ENCODE data around the gene WDFY2.
"Not testable (repeated sequence)": the region's sequence is repeated elsewhere in the genome, so short reads cannot be mapped to it uniquely, and the experiment has no call there.

The WDFY2 gene

DNA sequence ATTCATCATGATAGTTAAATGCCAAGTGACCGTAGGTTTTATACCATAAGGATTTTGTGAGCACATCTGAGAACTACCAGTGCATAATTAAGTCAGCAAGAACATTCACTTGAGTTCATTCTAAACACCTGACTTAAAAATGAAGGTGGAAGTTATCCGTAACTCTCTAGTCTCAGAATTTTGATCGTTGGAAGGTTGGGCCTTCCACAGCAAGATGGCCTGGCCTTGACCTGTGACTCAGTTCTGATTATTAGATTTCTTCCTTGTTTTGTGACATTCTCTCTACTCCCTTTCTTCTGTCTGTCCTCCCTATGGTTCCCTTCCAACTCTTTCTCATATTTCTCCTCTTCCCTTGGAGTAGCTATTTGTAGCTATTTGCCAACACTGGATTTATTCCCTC lies 20.0 kb upstream of the WDFY2 start:
- DNase-seq (ENCODE audit: low spot score) = no peak
- no peak for FAIRE-seq

DNA sequence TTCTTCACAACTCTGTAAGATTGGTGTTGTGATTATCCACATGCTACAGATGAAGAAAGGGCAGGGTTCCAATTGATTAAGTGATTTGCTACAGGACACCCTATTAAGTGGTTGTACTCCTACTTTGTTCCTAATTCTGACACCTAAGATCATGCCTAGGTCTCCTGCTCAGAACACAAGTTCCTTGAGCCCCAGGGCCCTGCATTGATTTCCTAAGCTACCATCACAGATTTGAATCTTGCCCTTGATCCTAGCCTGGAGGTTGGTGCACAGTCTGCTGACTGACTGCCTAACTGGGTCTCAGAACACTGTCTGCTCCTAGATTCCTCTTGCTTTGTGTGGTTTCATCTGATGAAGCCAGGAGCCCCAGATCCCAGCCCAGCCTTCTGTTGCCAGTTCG lies 19.6 kb upstream of the WDFY2 start:
- DNase-seq (ENCODE audit: low spot score) (no peak), FAIRE-seq (no peak)

DNA sequence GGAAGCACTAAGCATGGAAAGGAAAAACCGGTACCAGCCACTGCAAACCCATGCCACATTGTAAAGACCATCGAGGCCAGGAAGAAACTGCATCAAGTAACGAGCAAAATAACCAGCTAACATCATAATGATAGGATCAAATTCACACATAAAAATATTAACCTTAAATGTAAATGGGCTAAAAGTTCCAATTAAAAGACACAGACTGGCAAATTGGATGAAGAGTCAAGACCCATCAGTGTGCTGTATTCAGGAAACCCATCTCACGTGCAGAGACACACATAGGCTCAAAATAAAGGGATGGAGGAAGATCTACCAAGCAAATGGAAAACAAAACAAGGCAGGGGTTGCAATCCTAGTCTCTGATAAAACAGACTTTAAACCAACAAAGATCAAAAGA lies 15.3 kb upstream of the WDFY2 start:
- not testable (repeated sequence) for FAIRE-seq; DNase-seq (ENCODE audit: low spot score)

DNA sequence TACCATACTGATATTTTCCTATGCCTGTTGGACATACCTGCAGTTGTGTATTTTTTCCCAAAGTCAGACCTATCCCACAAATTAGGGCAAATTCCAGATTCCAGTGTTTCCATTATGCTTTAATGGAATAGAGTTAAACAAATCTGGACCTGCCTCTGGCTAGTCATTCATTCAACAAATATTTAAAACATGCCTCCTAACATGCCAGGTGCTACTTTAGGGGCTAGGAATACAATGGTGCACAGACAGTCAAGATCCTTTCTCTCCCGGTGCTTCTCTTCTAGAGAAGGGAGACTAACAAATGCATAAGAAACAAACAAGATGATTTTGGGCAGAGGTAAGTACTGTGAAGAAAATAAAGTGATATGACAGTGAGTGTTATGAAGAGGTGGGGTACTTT lies 7.5 kb upstream of the WDFY2 start:
- no peak for DNase-seq (ENCODE audit: low spot score)
- no peak for FAIRE-seq

DNA sequence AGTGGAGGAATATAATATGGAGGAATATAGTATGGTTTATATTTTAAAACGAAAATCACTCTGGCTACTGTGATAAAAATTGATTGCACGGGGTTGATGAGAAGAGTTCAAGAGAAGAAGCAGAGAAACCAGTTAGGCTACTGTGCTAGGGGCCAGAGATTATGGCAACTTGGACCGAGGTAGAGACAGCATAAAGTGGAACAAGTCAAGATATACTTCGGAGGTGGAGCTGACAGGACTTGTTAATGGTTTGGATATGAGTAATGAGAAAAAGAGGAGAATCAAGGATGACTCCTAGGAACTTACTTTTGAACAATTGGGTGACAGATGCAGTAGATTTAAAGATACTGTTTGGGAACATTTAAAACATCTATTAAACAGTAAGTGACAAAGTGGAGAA lies 6.6 kb upstream of the WDFY2 start:
- DNase-seq (ENCODE audit: low spot score) (no peak), FAIRE-seq (no peak)

DNA sequence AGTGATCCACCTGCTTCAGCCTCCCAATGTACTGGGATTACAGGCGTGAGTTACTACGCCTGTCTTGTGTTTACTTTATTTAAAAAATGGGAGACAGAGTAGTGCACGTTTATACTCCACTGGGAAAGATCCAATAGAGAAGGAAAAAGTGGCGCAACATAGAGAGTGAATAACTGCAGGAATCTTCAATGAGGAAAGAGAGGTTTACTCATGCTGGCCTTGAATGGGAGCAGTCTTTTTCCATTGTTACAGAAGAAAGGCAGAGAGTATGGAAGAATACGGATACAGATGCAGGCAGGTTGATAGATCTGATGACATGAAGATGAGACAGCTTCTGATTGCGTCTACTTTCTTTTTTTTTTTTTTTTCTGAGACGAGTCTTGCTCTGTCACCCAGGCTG lies 4.6 kb upstream of the WDFY2 start:
- FAIRE-seq (no peak), DNase-seq (ENCODE audit: low spot score) (no peak)

DNA sequence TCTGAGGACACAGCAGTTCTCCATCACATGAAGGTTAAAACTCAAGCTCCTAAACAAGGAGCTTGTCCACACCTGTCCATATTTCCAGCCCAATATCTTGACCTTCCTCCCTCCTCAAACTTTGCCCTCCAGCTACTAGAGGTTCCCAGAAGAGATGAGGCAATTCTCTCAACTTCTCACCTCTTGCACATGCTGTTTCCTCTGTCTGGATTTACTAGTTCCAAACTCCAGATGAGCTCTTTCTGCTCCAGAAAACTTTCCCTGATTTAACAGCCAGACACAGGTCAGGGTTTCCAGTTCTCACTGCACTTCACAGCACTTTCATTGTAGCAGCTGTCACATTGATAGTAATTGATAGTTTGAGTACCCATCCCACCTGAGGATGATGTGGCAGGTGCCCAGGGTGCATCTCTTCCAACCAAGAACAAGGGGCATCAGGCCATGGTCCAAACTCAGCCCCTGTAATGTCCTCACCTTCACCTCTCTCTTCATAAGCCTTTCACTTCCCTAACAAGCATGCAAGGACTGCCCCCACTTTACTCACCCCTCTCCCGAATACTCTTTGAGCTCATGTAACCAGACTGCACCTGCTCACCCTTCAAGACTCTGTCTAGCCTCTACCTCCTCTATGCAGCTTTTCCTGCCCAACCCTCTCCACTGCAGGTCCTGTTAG lies 3.0 kb upstream of the WDFY2 start:
- DNase-seq (ENCODE audit: low spot score) (no peak), FAIRE-seq (no peak)

DNA sequence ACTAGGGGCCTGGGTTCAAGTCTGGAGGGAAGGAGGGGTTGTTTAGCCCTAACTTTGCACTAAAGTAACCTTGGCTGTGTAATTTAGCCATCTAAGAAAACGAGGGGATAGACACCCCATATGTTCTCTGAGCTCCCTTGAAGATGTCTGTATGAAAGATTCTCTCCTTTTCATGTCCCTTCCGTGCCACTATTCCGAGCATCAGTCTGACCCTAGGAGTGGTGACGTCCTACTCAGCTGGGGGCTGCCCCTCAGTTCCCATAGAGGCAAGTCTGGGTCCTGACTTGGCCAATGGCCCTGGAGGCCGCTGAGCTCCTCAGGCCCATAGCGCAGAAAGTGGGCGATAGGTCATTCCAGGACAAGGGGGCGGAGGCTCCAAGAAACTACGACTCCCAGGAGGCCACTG lies 790 bp upstream of the WDFY2 start:
- FAIRE-seq (no peak), DNase-seq (ENCODE audit: low spot score) (no peak)

DNA sequence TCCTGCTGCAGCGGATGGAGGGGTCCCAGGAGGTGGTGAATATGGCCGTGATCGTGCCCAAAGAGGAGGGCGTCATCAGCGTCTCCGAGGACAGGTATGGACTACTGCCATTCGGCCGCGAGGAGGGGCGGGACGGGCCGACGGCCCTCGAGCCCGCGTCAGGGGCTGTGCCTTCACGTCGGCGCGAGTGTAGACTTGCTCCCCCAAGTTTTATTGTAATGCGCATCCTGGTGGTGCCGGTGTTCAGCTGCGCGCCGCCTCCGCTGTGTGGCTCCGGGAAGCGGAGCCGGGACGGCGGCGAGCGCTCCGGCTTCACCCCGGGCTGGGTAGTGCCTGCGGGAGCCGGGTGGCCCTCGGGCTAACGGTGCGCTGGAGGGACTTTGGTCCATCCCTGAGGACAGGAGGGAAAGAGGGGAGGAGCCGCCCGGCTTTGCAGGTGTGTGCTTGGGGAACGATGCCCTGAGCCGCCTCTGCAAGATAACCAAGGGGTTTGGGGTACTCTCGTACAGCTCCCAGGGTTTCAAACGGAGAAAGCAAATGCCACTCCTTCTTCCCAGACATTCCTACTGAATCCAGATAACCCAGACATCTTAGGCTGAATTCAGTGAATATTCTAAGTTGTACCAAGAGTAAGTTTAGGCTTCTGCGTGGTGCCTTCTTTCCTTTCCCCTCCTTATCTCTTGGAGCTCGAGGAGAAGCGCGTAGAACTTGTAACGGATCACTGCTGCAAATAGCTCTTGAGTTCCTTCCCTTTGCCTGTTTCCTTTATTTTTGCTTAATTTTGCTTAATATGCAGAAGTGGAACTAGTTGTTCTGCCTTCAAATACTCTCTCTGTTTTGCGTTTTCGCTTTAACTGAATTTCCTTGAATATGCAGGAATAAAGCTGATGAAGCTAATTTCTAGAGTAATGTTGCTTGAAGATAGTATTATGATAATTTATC lies 740 bp downstream of the WDFY2 start:
- DNase-seq (ENCODE audit: low spot score) (peak; percentile 23), FAIRE-seq (no peak)

DNA sequence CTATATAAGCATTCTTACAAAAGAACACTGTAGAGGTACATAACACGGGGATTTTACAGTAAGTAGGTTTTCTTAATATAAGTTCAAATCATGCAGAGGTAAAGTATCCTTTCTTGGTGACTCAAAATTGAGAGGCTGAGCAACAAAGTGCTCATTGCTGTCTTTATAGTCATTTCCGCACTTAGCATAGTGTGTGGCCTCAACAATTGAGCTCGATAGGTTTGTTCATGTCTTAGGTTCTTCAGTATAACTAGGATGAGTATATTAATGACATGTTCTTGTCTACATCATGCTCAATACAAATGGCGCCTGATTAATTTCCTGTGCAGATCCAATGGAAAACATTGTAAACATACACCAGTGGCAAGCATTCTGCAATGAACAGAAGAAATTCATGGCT lies 1.4 kb downstream of the WDFY2 start:
- DNase-seq (ENCODE audit: low spot score) (peak; percentile 22), FAIRE-seq (peak; percentile 55)

DNA sequence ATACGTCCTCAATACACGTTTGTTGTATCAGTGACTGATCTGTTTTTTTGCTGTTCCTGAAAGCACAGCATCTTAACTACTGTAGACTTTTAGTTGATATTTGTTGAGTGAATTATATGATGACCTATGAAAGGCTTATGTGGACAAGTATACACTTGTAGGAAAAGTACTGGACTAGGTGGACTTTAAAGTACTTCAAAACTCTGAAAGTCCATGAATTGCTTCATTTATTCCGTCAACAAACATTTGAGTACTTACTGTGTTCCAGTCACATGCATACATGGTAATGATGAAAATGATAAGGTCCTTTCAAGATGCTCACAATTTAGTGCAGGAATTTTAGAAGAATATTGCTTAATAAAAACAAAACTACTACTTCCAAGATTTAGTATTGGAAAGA lies 3.1 kb downstream of the WDFY2 start:
- FAIRE-seq (no peak), DNase-seq (ENCODE audit: low spot score) (no peak)

DNA sequence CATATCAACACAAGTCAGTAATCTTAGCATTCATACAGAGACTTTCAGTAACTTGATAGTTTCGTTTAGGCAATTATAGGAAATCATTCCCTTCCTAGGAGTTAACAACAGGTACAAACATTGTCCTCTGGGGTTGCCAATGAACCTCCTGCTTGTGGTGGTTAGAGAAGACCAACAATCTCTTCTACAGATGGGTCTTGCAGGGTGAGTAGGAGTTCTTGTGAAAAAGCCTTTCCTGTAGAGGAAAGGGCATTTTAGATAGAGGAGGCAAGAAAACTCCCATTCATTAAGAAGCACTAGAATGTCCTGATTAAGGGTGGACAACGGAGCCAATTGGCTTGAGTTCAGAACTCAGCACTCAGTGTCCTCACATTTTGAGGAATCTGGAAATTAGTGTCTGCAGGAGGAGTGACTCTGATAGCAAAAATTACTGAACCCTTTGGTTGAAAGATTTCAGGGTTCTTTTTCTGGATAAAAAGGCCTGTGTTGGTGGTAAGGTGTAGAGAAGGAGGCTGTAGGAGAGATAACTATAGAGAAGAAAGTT lies 4.2 kb downstream of the WDFY2 start:
- DNase-seq (ENCODE audit: low spot score) = no peak
- no peak for FAIRE-seq

DNA sequence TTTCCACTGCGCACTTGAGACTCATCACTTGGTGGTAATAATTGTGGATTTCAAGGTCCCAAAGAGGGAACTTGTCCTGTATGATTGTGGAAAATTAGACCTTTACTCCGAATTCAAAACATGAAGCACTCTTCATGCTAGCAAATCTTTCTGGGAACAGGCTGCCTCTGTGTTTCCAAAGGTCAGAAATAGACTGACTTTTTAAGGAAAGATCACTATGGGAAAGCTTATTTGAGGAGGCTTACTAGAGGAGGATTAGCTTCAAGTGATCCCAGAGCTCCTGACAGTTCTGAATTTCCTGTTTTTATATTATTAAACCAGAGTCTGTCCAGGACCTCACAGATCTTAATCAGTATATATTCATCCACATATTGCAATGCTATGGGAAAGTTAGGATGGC lies 5.5 kb downstream of the WDFY2 start:
- FAIRE-seq (no peak), DNase-seq (ENCODE audit: low spot score) (no peak)

DNA sequence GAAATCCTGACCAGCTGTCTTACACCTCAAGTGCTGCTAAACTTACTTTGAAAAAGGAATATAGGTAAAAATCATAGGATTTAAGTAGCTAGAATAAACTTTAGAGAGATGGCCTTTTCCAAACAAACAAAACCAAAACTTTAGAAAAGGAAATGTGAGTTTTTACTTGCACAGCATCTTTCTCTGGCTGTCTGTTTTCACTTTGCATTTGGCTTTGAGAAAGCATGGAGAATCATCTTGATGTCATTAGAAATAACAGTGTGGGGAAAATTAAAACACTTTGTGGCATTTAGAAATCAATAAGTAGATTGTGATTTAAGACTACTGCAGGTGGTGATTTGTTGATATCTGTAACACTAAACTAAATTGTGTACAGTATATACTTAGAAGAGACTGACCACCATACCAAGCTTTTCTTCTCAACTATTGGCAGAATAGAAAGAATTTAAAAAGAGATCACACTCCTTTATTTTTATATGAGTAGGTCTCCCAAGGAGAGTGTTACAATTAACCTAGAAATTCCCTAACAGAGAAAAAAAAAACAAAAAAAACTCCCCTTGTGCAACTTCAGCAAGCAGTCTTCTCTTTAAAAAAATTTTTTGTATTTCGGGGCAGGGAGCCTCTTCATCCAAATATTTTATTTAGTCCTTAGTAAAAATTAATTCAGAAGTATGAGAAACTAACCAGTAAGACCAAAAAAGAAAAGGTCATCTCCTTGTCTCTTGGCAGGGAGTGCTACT lies 6.1 kb downstream of the WDFY2 start:
- FAIRE-seq = no peak

DNA sequence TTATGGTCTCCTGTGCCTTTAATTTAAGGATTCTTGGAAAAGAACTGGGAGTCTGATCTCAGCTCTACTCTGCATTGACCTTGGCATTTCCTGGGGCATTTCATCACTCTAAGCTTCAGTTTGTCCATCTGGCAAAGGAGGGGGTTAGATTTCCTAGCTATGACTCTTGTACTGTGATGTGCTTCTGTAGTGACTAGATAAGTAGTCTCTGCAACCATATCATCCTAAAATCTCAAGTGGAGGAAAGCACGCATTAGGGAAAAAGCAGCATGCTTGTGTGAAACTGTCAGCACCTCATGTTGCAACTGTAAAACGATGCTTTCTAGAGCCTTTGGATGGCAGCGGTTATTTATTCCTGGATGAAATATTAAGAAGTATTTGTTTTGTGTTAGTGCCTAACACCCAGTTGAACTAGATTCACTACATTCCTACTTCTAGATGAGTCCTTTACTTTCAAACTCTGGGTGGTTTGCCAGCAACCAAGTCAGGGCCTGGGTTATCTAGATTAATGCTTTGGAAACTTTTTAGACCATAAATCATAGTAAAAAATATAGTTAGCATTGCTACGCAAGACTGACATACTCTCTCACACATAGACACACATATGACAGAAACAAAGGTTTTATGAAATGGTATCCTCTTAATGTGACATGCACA lies 6.8 kb downstream of the WDFY2 start:
- FAIRE-seq = peak; percentile 78
- peak; percentile 75 for DNase-seq (ENCODE audit: low spot score)

More for the DNA sequence above, 6.1 kb downstream of the WDFY2 start:
- DNase-seq (ENCODE audit: low spot score) = no peak

DNA sequence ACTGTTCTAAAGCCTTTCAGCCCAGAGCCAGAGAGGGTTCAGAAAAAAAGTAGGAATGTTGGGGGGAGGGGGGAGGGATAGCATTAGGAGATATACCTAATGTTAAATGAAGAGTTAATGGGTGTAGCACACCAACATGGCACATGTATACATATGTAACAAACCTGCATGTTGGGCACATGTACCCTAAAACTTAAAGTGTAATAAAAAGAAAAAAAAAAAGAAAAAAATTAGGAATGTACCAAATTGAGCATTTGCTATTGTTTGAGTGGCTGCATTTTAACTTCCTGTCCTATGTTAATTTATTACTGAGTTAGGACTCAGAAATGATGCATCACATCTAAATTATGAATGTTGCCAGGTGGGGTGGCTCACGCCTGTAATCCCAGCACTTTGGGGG lies 7.7 kb downstream of the WDFY2 start:
- not testable (repeated sequence) for DNase-seq (ENCODE audit: low spot score); FAIRE-seq

DNA sequence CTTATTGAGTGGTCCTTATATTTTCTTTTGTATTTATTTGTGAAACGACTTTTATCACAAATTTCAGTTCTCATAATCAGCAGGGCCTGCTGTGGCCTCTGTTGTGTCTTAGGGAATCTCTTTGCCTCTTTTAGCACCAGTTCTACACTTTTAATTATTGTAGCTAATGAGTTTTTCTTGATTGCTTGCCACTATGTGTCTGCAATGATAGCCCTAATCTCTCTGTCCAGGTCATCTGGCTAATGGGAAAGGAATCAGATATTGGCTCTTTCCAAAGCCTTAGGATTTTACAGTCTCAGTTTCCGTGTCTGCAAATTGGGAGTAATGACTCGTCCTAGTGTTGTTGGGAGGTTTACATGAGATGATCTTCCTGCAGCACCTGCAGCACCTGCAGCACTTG lies 10.2 kb downstream of the WDFY2 start:
- FAIRE-seq = no peak
- no peak for DNase-seq (ENCODE audit: low spot score)

DNA sequence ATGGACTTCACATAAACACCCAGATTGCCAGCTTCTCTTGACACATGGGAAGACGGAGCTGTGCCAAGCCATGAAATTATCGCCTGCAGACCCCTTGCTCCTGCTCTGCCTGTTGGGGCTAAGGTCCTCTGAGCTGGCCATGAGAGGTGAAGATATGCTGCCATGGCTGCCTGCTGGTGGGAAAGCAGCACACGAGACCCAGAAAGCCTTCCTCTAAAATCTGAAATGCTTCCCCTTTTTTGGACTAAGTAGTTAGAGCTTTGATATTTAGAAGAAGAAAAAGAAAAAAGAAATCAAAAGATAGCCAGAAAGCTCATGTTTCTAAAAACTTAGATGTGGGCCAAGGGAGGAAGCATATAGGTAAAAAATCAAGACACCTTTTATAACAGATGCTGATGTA lies 11.2 kb downstream of the WDFY2 start:
- no peak for FAIRE-seq
- no peak for DNase-seq (ENCODE audit: low spot score)

DNA sequence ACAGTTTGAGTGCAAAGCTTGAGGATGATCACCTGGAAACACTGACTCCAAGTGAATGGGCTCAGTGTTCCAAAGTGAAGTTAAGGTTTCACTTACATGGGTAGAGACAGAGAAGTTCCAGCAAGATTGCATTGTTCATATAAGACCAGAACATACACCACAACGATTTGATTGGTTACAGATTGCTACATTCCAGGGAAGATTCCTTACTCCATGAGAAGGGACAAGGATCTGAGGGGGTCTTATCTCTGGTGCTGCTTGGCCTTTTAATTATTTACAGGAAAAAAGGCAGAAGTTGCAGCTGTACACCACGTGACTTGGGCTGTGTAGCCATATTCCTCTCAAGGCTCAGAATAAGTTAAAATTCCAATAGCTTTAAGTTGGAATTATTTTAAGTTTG lies 12.3 kb downstream of the WDFY2 start:
- DNase-seq (ENCODE audit: low spot score) = no peak
- FAIRE-seq = no peak

DNA sequence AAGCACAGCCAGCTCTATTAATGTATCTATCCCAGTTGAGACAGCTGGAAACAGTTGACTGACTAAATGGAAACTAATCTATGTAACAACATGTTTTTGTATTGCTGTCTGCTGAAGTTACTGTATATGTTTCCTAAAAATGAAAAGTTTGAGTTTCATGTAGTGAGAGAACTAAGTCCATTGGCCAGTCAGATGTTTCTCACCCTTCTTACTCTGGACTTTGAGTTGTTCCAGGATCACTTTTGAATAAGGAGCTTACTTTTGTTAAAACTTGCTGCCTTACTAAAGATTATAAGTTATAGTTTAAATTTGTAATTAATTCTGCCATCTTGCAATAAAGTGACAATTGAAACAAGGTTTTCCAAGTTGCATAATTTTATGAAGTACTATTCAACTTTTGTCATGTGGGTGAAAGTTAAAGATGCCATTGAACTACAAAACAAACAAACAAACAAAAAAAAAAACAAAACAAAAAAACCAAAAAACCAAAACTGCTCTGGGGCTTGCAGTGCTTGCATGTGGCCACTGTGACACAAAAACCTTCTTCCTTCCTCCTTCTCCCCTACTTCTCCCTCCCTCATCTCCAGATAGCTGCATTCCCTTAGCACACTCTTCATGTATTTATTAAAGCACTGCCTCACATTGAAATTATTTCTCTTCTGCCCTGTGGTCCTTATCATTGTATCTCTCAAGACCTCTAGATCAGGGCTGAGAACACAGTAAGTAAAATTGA lies 15.3 kb downstream of the WDFY2 start:
- no peak for FAIRE-seq
- no peak for DNase-seq (ENCODE audit: low spot score)

DNA sequence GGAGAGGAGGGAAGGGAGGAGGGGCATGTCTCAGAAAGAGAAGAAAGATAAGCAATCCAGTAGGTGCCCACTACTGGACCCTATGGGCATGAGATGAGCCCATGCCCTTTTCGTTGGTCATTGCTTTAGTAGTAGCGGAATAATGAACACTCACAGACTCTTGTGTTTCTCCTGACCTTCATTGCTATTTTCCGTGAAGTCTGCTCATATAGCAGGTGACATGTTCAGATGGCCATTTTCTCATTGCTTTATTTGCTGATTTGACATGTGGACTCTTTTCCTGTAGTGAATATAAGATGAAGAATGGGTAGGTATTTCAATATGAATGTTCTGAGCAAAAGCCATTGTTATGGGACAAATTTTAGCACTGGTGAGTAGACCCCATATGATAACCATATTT lies 16.4 kb downstream of the WDFY2 start:
- no peak for DNase-seq (ENCODE audit: low spot score)
- no peak for FAIRE-seq
